HG03045 (cell line): Measurements from ENCODE around the gene TADA2B.
A peak's percentile ranks its signal among the peaks of the same experiment; 100 is the strongest.

Experiments
- ATAC-seq: cut with Tn5 transposase; IDR thresholded peaks from one replicate; pipeline ENCODE4 v1.9.1; 2021; ENCODE audit warnings: mild to moderate bottlenecking, moderate library complexity; ENCODE audit not compliant: unreplicated experiment

Gene TADA2B

DNA sequence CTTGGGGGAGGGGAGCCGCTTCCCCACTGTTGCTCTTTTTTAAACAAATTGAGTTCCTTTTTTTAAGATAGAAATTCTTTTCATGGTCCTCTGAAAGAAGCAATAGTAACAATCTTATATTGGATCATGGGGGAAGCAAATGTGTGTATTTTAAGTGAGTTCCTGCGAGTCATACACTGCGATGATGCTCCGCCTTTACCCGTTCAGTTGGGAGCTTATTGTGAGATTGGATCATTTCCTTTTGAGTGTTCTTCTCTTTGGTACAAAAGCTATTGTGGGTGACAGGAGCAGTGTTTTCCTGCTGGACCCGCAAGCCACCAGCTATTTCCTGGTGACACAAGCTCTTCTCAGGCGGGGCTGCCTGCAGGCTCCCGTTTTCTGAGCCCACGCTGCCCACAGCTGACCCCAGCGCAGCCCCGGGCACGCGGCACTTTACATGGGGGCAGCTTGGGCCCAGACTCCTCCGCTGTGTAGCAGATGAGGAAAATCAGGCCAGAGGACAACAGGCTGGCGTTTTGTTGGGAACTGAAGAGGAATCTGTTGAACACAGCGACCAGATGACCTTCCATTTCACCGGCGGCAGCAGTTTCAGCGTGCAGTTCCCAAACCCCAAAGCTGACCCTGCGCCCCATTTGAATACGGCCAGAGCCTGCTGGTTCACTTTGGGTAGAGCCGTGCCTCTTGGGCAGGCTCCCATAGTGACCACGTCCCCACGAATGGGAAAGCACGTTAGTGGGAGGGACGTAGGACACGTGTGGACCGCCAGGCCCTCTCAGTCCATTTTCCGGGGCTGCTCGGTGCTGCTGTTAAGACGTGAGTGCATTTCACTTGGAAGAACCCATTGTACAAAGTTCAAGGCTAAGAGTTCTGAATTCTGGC is 12.2 kb downstream of the TADA2B start:
- no peak for ATAC-seq

DNA sequence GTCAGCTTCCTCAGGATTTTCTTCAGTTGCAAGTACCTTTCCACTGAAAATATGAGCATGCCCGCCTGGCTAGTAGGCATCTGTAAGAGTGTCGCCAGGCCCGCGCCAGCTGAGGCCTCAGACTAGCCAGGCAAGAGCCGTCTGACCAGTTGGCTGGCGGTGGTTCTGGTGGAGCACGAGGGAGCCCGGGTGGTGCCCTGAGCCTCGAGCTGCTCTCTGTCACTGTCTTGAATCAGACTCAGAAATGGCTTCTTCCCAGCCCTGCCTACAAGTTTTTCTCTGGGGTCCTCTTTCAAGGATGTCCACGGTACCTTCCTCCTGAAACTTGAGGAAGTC is 12.8 kb downstream of the TADA2B start:
- no peak for ATAC-seq

DNA sequence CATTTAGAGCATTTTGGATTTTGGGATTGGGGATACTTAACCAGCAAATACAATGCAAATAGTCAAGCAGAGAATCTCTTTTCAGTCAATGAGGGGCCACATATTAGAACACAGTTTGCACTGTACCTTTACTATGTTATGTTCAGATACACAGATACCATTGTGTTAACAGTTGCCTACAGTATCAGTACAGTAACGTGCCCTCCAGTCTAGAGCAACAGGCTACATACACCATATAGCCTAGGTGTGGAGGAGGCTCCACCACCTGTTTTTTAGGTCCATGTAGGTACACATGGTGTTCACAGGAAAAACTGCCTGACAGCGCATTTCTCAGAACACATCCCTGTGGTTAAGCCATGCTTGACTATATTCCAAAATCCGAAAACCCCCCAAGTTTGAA is 15.6 kb downstream of the TADA2B start:
- no peak for ATAC-seq

DNA sequence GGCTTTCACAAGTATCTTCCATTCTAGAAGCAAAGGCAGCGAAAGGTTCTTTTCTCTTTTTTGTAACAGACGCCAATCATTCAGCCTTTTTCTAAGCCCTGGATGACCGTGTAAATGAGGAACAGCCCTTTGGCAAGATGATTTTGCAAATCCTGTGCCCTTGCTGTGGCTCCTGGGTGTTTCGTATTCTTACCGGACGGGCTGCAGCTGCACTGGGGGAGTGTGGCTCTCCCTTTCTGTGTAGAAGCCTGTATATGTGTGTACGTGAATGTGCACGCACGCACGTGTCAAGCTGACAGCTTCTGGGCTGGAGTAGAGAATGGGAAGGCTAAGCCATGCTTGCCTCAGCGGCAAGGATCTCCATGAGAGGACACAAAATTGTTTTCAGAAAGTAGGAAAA is 16.5 kb downstream of the TADA2B start:
- ATAC-seq, result no peak

DNA sequence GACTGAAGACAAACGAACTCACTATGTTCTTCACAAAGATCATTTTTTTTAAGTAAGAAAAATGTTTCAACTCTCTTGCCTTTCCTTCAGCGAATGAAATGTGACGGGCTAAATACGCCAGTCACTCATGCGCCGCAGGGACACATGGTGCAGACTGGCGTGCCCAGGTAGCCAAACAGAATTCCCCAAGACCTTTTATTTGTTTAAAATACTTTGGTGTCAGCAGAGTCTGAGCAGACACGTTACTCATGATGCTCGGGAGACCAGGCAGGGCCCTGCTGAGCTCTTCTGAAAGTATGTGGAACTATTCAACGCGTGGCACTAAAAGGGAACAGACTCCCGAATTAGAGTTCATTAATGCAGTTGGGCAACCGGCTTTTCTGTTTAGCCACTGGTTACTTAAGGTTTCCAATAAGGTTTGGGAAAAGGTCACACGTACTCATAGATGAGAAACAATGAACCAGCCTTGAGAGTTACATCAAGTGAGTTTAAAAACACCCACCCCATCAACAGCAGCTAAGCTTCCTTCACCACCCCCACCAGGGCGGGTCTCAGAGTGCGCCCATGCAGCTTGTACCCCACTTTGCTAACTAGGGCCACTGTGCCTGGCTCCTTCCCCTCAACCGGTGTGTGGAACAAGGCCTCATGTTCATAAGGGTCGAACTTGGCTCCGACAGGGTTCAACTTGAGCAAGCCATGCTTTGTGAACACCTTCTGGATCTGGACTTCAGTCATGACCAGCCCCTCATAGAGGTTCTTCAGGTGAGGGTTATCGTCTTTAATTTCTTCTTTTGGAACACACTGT is 17.4 kb downstream of the TADA2B start:
- no peak for ATAC-seq

DNA sequence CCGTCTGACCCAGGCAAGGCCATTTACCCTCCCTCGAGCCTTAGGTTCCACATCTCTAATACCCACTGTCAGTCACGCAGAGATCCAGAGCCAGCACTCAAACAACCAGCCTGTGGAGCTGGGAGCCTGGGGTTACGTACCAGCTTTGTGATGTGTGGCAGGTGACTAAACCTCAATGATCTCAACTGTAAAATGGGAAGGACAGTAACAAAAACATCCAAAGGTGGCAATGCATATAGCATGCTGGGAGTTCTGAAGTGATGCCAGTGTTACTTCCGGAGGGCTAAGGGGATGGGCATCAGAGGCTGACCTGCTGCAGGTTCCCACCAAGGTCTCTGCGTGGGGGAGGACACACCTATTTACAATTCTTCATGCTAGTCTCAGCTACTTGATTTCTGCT is 18.6 kb downstream of the TADA2B start:
- ATAC-seq, result no peak

DNA sequence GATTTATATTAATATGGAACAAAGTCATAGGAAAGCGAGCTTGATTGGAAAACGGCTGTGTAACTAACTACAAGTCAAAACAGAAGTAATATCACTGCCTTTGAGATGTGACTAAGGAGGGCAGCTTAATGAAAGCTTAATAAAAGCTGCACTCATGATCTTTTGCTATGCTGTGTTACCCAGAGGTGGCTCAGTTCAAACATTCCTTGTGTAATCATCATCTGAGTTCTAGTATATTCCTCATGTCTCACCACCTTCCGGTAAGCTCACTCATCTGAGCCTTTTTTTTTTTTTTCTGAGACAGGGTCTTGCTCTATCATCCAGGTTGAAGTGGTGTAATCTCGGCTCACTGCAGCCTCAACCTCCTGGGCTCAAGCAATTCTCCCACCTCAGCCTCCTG is 19.6 kb downstream of the TADA2B start:
- ATAC-seq, result no peak

DNA sequence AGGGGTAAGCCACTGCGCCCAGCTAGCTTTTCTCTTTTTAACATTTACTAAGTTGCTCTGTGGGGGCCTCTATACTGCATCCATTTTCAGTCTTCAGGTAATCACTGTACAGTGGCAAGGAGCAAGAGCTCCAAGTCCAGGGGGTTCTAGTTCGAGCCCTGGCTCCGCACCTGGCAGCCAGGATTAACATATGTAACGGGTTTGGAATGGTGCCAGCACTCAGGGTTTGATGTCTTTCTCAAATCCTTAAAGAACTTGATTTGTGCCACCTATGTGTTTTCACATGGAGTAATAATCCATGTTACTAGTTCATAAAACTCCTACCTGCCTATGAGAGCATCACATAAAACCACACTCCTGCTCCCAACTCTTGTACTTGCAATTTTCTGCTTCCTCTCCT is 20.2 kb downstream of the TADA2B start:
- ATAC-seq, result no peak

DNA sequence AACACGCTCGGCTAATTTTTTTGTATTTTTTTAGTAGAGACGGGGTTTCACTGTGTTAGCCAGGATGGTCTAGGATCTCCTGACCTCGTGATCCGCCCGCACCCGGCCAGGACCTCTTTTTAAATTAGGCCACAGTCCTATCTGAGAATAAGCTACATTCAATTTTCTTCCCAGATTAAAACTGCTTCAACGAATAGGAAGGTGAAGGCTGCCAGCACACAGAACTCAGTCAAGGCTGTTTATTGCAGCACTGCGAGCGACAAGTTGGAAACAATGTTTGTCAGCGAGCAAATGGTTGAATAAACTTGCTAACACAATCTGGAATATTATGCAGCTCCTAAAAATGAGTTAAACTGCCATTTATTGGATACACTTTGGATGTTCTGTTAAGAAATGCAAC is 22.8 kb downstream of the TADA2B start:
- no peak for ATAC-seq

DNA sequence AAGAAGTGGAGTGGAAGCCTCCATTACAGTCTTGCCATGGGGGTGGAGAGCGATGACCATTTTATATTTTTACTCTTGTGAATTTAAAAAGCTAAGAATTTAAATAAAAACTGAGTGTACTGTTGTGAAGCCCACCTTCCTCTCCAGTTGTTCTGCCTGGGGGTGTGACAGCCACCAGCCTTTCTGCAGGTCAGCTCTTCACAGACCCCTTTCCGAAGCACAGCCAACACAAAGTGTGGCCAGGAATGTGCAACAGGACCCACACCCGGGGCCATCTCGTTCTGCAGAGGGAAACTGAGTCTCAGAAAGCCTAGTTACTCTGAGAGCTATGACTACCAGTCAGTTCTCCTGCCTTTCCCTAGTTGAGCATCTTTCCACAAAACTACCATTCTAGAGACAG is 23.3 kb downstream of the TADA2B start:
- ATAC-seq, result no peak

DNA sequence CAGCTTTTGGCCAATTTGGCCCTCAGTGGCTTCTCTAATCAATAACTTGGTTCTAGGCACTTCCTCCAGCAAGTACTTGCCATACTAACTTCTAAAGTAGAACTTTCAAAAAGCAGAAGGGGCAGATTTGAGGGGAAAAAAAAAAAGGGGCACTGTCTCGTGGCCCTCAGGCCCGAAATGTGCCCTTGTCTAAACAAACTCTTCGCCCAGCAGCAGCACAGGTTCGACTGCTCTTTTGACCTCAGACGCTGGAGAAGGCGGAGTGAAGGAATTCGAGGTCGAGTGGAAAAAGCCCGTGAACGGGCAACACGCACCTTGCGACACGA is 23.9 kb downstream of the TADA2B start:
- ATAC-seq, result no peak

DNA sequence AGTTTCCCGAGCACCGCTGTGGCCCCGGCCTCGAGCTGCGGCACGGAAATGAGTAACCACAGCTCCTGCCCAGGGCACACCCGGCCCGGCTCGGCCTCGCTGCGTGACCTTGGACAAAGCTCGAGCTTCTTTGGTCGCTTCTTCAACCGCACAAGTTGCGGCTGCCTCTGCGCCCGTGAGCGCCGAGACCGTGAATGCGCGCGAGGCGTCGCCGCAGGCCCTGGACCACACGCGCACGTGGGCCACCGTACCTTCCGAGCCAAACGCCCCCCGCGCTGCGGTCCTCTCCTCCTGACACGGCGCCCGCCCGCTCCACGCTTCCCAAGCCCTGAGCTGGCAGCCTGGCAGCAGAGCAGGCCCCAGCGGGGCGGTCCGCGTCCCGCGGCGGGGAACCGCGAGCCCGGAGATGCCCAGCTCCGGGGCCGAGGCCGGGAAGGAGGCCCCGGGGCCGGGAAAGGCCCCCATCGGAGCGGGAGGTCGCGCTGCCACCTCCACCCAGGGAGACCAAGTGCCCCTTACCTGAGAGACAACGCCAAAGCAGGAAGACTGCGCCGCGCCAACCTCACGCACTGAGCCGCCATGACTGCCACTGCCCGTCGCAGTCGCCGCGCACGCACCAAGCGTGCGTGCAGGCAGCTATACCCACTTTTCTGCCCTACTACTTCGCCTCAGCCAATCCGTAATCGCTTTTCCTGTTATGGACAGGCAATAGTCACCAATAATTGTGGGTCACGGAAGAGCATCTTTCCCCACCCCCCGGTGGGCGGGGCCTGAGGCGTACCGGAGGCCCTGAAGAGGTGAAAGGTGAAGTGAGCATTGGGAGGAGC is 24.5 kb downstream of the TADA2B start, which contains the start of gene GRPEL1:
Gene GRPEL1, minus strand, starts transcription at position 613 of the 827 bp plus-strand sequence. Its CDS starts 32 bp downstream, at position 581.
- ATAC-seq, result peak; percentile 87

DNA sequence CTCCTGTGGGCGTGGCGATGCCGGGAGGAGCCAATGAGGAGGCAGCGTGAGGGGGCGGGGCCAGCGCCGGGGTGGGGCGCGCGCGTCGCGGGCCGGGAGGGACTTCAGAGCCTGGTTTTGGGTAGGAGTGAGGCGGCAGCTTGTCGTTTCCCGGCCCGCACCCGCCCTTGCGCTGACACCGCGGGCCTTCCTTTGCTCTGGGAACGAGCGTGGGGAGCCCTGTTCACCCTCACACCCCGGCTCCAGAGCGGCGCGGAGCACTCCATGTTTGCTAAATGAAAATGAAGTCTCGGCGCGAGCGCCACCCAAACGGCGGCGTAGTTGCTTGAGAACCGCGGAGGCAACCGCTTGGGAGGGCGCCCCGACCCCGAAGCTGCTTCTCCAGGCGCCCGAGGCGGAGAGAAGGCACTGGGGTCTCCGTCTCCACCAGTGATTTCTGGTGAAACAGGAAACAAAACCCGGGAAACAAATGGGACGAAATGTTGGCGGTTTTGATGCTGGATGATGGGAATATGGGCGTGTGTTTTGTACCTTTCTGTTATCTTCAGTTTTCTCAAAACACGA is 25.2 kb downstream of the TADA2B start:
- ATAC-seq, result peak; percentile 9

DNA sequence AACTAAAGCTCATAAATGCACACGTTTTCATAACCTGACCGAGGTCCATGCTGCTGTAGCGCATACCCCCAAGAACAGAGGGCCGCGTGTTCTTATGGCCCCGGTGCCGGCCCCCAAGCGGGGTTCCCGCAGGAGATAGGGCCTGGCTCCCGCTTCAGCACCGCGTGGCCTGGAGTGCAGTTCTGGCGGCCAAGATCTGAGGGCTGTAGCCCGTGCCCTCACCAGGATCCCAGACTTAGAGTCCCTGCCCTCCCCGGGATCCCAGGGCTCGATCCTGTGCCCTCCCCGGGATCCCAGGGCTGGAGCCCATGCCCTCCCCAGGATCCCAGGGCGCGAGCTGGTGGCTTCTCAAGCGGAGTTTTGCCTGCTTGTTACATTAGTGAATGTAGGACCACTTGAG is 25.7 kb downstream of the TADA2B start:
- no peak for ATAC-seq

DNA sequence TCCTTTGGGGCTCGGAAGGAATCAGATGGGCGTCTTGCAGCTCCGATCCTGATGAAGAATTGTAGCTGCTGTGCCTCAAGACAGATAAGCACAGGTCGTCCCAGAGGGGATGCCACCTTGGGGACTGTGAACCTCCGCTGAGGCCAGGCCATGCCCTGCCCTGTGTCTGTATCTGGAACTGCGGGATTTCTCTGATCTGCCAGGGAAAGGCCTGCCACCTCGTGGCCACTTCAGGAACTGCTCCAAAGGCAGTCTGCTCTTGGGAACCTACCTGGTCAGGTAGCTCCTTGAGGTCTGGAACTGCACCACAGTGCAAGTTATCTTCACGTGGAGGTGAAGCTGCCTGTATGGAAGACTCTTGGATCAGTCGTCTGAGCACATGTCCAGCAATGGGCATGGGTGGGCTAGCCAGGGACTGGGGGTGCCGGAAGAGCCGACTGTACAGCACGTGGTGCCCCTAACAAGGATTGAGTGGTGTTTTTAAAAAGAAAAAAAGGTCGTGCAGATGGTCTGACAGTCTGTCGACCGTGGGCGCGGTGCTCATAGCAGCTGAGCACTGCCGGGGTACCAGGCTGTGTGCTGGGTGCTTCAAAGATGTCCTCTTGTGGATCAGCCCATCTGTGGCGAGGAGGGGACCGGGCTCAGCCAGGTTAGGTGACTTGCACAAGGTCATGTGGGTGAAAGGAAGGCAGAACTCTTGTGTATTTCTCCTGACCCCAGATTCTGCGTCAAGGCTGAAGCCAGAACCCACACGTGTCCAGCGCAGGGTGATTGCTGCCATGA is 27.7 kb downstream of the TADA2B start:
- ATAC-seq, result peak; percentile 35

DNA sequence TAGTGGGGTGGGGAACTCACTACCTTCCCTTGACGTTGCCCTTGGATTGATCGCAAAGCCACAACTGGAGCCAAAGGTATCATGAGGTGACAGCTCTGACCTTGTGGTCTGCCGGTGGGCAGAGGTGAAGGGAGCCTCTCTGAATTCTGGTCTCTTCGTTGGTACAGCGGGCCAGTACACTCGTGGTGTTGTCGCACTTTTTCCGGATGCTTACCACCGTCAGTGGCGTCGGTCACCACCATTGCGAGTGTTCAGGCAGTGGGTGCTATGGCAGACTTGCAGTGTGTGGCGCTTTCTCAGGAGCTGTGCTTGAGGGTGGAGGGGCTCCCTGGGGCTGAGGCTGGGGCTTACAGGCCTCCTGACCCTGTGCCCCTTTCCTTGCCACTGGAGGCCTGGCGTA is 29.9 kb downstream of the TADA2B start:
- ATAC-seq, result no peak

DNA sequence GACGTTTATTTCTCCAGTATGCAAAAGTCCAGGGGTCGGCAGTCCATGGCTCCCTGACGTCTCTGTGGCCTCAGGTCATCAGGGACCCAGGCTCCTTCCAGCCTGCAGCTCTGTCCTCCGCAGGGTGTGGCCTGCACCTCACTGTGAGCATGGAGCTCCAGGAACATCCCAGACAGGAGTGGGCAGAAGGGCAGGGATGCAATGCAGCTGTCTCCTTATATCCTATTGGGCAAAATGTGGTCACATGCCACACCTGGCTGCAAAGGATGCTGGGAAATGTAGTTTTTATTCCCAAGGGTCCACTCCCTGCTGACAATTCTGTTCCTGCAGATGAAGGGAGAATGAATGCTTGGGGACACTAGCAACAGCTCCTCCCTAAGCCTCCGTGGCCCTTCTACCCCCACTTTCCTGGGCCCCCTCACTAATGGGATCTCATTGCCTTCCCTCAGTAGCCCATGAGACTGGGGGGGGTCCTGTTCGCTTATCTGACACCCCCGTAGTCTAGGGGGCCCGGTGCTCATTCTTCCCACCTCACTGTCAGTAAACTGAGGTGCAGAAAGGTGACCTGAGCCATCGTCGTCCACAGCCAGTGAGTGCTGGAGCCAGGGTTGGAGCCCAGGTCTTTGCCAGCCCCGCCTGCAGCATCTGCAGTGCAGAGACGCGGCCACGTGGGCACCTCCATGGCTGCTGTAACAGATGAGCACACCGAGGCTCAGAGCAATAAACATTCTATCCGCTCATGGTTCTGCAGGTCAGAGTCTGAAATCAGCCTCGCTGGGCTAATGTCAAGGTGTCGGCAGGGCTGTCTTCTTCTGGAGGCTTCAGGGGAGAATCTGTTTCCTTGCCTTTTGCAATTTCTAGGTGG is 30.6 kb downstream of the TADA2B start:
- ATAC-seq, result no peak

DNA sequence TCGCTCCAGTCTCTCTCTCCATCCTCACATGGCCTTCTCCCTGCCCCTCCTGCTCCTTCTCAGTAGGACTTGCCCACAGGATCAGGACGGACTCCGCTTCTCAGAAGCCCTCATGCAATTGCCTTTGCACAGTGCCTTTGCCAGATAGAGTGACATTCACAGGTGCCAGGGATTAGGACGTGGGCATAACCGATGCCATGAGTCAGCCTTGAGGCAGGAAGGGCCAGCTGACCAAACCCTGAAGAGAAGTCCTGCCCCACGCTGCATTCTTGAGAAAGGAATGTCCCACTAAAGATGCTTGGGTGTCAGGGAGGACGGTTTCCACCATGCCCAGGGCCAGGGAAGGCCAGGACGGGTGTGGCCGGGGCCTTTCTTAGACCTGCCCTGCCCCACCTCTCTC is 31.3 kb downstream of the TADA2B start:
- no peak for ATAC-seq

DNA sequence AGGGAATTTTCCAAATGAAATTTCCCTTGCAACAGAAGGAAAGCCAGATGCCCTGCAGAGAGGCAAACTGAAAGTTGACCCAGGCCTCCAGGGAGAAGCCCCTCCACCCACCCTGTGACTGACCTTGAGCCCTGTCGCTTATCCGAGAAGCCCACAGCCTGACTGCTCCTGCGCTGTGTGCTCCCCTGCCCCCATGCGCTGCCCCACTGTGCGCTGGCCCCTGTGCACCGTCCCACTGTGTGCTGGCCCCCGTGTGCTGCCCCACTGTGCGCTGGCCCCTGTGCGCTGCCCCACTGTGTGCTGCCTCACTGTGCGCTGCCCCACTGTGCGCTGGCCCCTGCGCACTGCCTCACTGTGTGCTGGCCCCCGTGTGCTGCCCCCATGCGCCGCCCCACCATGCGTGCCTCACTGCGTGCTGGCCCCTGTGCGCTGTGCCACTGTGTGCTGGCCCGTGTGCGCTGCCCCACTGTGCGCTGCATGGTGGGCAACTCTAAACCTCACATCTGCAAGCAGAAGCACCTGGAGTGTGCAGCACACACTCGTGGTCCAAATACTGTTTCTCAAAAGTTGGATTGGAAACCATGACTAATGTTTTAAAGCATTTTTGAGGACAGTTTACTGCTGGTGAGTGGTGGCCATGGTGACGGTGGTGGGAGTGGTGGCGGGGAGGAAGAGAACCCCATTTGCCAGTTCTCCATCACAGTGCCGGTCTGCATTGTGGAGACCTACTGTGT is 33.0 kb downstream of the TADA2B start:
- ATAC-seq, result no peak
